DOHH2 (cell line): Measurements from ENCODE around the gene STRA6.

Source experiments
- H3F3A ChIP-seq: fragments of 200-600 bp; sonication (generic), shearing (Covaris generic); 2 replicates; pipeline ENCODE4 v1.6.0; 2016; ENCODE audit warnings: antibody characterized with exemption, mild to moderate bottlenecking; ENCODE audit not compliant: control insufficient read depth, insufficient read depth
- H3K27ac ChIP-seq: fragments of 200-600 bp; sonication (generic); 2 replicates; pipeline ENCODE4 v1.5.1; 2014; ENCODE audit warnings: low read depth, mild to moderate bottlenecking, low read length, moderate library complexity
- H3K27me3 ChIP-seq: fragments of 200-600 bp; sonication (generic); 2 replicates; pipeline ENCODE4 v1.6.1; 2014; ENCODE audit warnings: mild to moderate bottlenecking, low read length, mixed read lengths; ENCODE audit not compliant: control insufficient read depth
- H3K36me3 ChIP-seq: fragments of 200-600 bp; sonication (generic); 2 replicates; pipeline ENCODE4 v1.6.1; 2014; ENCODE audit warnings: mild to moderate bottlenecking, low read length, moderate library complexity, mixed read lengths; ENCODE audit not compliant: control insufficient read depth
- H3K4me1 ChIP-seq: fragments of 200-600 bp; sonication (generic); 2 replicates; pipeline ENCODE4 v1.6.1; 2014; ENCODE audit warnings: mild to moderate bottlenecking, low read length, mixed read lengths; ENCODE audit not compliant: control insufficient read depth
- H3K4me2 ChIP-seq: fragments of 200-600 bp; sonication (generic); 2 replicates; pipeline ENCODE4 v1.6.0; 2014; ENCODE audit warnings: mild to moderate bottlenecking, low read length, moderate library complexity
- H3K4me3 ChIP-seq: fragments of 200-600 bp; sonication (generic); 2 replicates; pipeline ENCODE4 v1.5.1; 2014; ENCODE audit warnings: mild to moderate bottlenecking, low read length, mixed read lengths
- H3K79me2 ChIP-seq: fragments of 200-600 bp; sonication (generic); 2 replicates; pipeline ENCODE4 v1.6.1; 2014; ENCODE audit warnings: mild to moderate bottlenecking, low read length, mixed read lengths; ENCODE audit not compliant: control insufficient read depth
- H3K9me2 ChIP-seq: fragments of 200-600 bp; sonication (generic); replicated peaks from 2 replicates; pipeline ENCODE4 v1.6.1; 2014; ENCODE audit warnings: mild to moderate bottlenecking, low read length, mixed read lengths; ENCODE audit not compliant: control insufficient read depth
- H3K9me3 ChIP-seq: fragments of 200-600 bp; sonication (generic); 2 replicates; pipeline ENCODE4 v1.6.1; 2014; ENCODE audit warnings: antibody characterized with exemption, low read length, mixed read lengths; ENCODE audit not compliant: control insufficient read depth, insufficient read depth
- H4K20me1 ChIP-seq: fragments of 200-600 bp; sonication (generic); 2 replicates; pipeline ENCODE4 v1.6.0; 2014; ENCODE audit warnings: low read depth, mild to moderate bottlenecking, antibody characterized with exemption, low read length, moderate library complexity; ENCODE audit not compliant: control insufficient read depth, insufficient read depth
- EZH2phosphoT487 ChIP-seq: fragments of 200-600 bp; sonication (generic); IDR thresholded peaks from 2 replicates; pipeline ENCODE4 v1.6.1; 2017; ENCODE audit warnings: borderline replicate concordance, mild to moderate bottlenecking, antibody characterized with exemption, low read length, moderate library complexity, mixed read lengths
- TF ChIP-seq, protein P1 (sequence below): fragments of 200-600 bp; sonication (generic); IDR thresholded peaks from one replicate; pipeline ENCODE4 v1.5.1; 2014; ENCODE audit warnings: antibody characterized with exemption, mild to moderate bottlenecking, low read depth, low read length; ENCODE audit not compliant: poor library complexity, severe bottlenecking

STRA6 gene

DNA sequence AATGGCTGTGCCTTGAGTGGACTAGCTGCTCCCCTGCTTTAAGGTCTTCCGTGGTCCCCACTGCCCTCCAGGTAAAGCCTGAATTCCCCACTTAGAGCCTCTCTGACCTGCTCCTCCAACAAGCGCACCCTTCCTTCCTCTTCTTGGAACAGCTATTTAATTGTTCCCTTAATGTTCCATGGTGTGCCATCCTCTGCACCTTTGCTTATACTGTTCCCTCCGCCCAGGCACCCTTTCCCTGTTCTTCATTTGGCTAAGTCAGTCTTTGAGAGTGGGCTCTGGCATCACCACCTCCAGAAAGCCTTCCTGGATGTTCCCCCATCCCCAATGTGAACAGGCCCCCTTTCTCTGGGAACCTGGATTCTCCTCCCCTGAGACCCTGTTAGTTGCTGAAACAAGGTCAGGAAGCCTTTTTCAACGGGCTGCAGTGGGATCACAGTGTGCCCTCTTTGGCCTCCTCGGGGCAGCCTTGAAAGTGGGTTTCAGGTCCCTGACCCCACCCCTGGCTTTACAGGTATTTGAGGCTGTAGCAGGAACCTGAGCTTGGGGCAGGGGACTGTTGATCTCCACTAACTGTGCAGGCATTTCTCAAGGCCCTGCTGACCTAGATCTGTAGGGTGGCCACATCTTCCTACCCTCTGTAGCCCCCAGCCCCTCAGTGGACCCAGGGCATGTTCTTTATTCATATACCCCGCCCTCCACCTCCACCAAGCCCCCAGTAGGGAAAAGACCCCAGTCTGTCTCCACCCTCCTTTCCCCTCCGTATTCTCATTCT is 24.1 kb downstream of the STRA6 start:
- H3K4me3 ChIP-seq: no peak overlapping the region
- H3K36me3 ChIP-seq: no peaks in the 10 kb centered on the region
- no peaks in the 10 kb centered on the region for H3K9me2 ChIP-seq
- TF ChIP-seq, protein P1, sequence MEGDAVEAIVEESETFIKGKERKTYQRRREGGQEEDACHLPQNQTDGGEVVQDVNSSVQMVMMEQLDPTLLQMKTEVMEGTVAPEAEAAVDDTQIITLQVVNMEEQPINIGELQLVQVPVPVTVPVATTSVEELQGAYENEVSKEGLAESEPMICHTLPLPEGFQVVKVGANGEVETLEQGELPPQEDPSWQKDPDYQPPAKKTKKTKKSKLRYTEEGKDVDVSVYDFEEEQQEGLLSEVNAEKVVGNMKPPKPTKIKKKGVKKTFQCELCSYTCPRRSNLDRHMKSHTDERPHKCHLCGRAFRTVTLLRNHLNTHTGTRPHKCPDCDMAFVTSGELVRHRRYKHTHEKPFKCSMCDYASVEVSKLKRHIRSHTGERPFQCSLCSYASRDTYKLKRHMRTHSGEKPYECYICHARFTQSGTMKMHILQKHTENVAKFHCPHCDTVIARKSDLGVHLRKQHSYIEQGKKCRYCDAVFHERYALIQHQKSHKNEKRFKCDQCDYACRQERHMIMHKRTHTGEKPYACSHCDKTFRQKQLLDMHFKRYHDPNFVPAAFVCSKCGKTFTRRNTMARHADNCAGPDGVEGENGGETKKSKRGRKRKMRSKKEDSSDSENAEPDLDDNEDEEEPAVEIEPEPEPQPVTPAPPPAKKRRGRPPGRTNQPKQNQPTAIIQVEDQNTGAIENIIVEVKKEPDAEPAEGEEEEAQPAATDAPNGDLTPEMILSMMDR: no peak
- no peak for TF ChIP-seq EZH2phosphoT487
- no peaks in the 10 kb centered on the region; the same call in 1 of the 2 replicates for H4K20me1 ChIP-seq
- no peaks in the 10 kb centered on the region for H3F3A ChIP-seq
- H3K79me2 ChIP-seq: no peaks in the 10 kb centered on the region
- H3K27ac ChIP-seq: no peak overlapping the region
- no peaks in the 10 kb centered on the region for H3K27me3 ChIP-seq
- no peaks in the 10 kb centered on the region for H3K9me3 ChIP-seq
- H3K4me1 ChIP-seq: no peaks in the 10 kb centered on the region
- no peak overlapping the region for H3K4me2 ChIP-seq

DNA sequence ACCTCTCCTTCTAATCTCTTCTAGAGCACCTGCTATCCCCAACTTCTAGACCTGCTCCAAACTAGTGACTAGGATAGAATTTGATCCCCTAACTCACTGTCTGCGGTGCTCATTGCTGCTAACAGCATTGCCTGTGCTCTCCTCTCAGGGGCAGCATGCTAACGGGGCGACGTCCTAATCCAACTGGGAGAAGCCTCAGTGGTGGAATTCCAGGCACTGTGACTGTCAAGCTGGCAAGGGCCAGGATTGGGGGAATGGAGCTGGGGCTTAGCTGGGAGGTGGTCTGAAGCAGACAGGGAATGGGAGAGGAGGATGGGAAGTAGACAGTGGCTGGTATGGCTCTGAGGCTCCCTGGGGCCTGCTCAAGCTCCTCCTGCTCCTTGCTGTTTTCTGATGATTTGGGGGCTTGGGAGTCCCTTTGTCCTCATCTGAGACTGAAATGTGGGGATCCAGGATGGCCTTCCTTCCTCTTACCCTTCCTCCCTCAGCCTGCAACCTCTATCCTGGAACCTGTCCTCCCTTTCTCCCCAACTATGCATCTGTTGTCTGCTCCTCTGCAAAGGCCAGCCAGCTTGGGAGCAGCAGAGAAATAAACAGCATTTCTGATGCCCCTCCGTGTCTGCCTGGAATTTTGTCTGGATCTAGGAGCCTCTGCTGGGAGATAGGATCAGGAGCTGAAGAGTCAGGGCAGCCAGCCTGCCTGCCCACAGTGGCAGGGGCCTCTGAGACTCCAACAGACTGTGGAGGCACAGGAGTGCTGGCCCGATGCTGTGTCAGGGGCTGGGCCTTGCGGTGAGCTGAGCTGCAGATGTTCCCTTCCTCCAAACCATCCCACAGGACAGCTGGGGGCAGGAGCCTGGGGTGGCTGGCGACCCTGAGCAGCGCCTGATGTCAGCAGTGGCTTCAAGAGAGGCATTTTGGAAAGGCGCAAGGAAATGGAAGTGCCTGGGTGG is 26.0 kb downstream of the STRA6 start:
- Histone ChIP-seq H3K4me1 (no peaks in the 10 kb centered on the region), H4K20me1 (no peaks in the 10 kb centered on the region; the same call in 1 of the 2 replicates), H3K9me3 (no peaks in the 10 kb centered on the region), H3F3A (no peaks in the 10 kb centered on the region), H3K79me2 (no peaks in the 10 kb centered on the region), H3K4me2 (no peak overlapping the region), H3K27ac (no peak overlapping the region), H3K4me3 (no peak overlapping the region), H3K9me2 (no peaks in the 10 kb centered on the region), H3K27me3 (no peaks in the 10 kb centered on the region), H3K36me3 (no peaks in the 10 kb centered on the region)
- TF ChIP-seq, protein P1: no peak
- TF ChIP-seq EZH2phosphoT487: no peak

DNA sequence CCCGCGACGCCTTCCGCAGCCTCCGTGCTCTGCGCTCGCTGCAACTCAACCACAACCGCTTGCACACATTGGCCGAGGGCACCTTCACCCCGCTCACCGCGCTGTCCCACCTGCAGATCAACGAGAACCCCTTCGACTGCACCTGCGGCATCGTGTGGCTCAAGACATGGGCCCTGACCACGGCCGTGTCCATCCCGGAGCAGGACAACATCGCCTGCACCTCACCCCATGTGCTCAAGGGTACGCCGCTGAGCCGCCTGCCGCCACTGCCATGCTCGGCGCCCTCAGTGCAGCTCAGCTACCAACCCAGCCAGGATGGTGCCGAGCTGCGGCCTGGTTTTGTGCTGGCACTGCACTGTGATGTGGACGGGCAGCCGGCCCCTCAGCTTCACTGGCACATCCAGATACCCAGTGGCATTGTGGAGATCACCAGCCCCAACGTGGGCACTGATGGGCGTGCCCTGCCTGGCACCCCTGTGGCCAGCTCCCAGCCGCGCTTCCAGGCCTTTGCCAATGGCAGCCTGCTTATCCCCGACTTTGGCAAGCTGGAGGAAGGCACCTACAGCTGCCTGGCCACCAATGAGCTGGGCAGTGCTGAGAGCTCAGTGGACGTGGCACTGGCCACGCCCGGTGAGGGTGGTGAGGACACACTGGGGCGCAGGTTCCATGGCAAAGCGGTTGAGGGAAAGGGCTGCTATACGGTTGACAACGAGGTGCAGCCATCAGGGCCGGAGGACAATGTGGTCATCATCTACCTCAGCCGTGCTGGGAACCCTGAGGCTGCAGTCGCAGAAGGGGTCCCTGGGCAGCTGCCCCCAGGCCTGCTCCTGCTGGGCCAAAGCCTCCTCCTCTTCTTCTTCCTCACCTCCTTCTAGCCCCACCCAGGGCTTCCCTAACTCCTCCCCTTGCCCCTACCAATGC is 27.1 kb downstream of the STRA6 start:
- no peak for TF ChIP-seq EZH2phosphoT487
- TF ChIP-seq, protein P1: no peak
- no peak overlapping the region for H3K4me3 ChIP-seq
- no peaks in the 10 kb centered on the region for H3K36me3 ChIP-seq
- no peaks in the 10 kb centered on the region for H3K27me3 ChIP-seq
- no peaks in the 10 kb centered on the region for H3F3A ChIP-seq
- H3K79me2 ChIP-seq: no peaks in the 10 kb centered on the region
- no peak overlapping the region for H3K27ac ChIP-seq
- H3K9me2 ChIP-seq: no peaks in the 10 kb centered on the region
- H3K4me1 ChIP-seq: no peaks in the 10 kb centered on the region
- H3K9me3 ChIP-seq: no peaks in the 10 kb centered on the region
- H3K4me2 ChIP-seq: no peak overlapping the region
- H4K20me1 ChIP-seq: no peaks in the 10 kb centered on the region; the same call in 1 of the 2 replicates
